ENCODE data around the gene PRND. TPM values are rescaled to one million over a fixed set of nuclear protein-coding genes. Genes with fewer than 3 reads are reported as not detected.
A peak's percentile ranks its signal among the peaks of the same experiment; 100 is the strongest.
"Not testable (repeated sequence)": the region's sequence is repeated elsewhere in the genome, so short reads cannot be mapped to it uniquely, and the experiment has no call there.

Gene PRND
- total RNA-seq, 3 donors from 2014 or later, result not detected

GRCh38 chr20:4717816-4718570 lies 3.7 kb upstream of the PRND start:
- Mint-ChIP-seq H3K27me3 (ENCODE audit: low read depth) (peaks cover 3% of the 10 kb centered on the region), H3K9me3 (no peaks in the 10 kb centered on the region), H3K4me1 (ENCODE audit: low read depth) (peaks cover 9% of the 10 kb centered on the region), H3K36me3 (ENCODE audit: insufficient read depth) (no peaks in the 10 kb centered on the region), H3K4me3 (no peak overlapping the region)
- ATAC-seq (no peak), DNase-seq (no peak)

GRCh38 chr20:4719190-4719589 lies 2.5 kb upstream of the PRND start:
- Mint-ChIP-seq H3K4me1 (ENCODE audit: low read depth) (peaks cover 9% of the 10 kb centered on the region), H3K4me3 (no peak overlapping the region), H3K27me3 (ENCODE audit: low read depth) (no peaks in the 10 kb centered on the region), H3K9me3 (no peaks in the 10 kb centered on the region), H3K36me3 (ENCODE audit: insufficient read depth) (no peaks in the 10 kb centered on the region)
- DNase-seq (no peak), ATAC-seq (no peak)

- no peaks in the 10 kb centered on the region for H3K36me3 Mint-ChIP-seq (ENCODE audit: insufficient read depth)
- ATAC-seq (peak; percentile 82 to 87), DNase-seq (peak; percentile 71)
- peaks cover 9% of the 10 kb centered on the region for H3K4me1 Mint-ChIP-seq (ENCODE audit: low read depth)
- H3K27me3 Mint-ChIP-seq (ENCODE audit: low read depth), result no peaks in the 10 kb centered on the region
- no peaks in the 10 kb centered on the region for H3K9me3 Mint-ChIP-seq
- no peak overlapping the region for H3K4me3 Mint-ChIP-seq
Measured at GRCh38 chr20:4720041-4720976, 1.4 kb upstream of the PRND start.

GRCh38 chr20:4720977-4721349 lies 746 bp upstream of the PRND start:
- DNase-seq (no peak), ATAC-seq (peak in 1 of 2 donors; percentile 34)
- Mint-ChIP-seq H3K4me3 (no peak overlapping the region), H3K4me1 (ENCODE audit: low read depth) (peaks cover 9% of the 10 kb centered on the region), H3K36me3 (ENCODE audit: insufficient read depth) (no peaks in the 10 kb centered on the region), H3K27me3 (ENCODE audit: low read depth) (no peaks in the 10 kb centered on the region), H3K9me3 (no peaks in the 10 kb centered on the region)

- H3K4me1 Mint-ChIP-seq (ENCODE audit: low read depth), result peaks cover 19% of the 10 kb centered on the region
- H3K9me3 Mint-ChIP-seq, result no peaks in the 10 kb centered on the region
- H3K4me3 Mint-ChIP-seq, result no peak overlapping the region
- ATAC-seq (no peak), DNase-seq (no peak)
- no peaks in the 10 kb centered on the region for H3K36me3 Mint-ChIP-seq (ENCODE audit: insufficient read depth)
- no peaks in the 10 kb centered on the region for H3K27me3 Mint-ChIP-seq (ENCODE audit: low read depth)
Measured at GRCh38 chr20:4722571-4722970, 862 bp downstream of the PRND start.

GRCh38 chr20:4722993-4723392 lies 1.3 kb downstream of the PRND start:
- H3K4me1 Mint-ChIP-seq (ENCODE audit: low read depth), result peaks cover 19% of the 10 kb centered on the region
- DNase-seq (no peak), ATAC-seq (no peak)
- no peaks in the 10 kb centered on the region for H3K27me3 Mint-ChIP-seq (ENCODE audit: low read depth)
- H3K36me3 Mint-ChIP-seq (ENCODE audit: insufficient read depth), result no peaks in the 10 kb centered on the region
- no peak overlapping the region for H3K4me3 Mint-ChIP-seq
- H3K9me3 Mint-ChIP-seq, result no peaks in the 10 kb centered on the region

GRCh38 chr20:4723553-4723952 lies 1.8 kb downstream of the PRND start:
- not testable (repeated sequence) for H3K36me3 Mint-ChIP-seq (ENCODE audit: insufficient read depth); H3K4me3 Mint-ChIP-seq

GRCh38 chr20:4724459-4725262 lies 3.0 kb downstream of the PRND start:
- H3K27me3 Mint-ChIP-seq (ENCODE audit: low read depth), result no peaks in the 10 kb centered on the region
- peaks cover 19% of the 10 kb centered on the region for H3K4me1 Mint-ChIP-seq (ENCODE audit: low read depth)
- no peak overlapping the region for H3K4me3 Mint-ChIP-seq
- DNase-seq (no peak), ATAC-seq (no peak)
- no peaks in the 10 kb centered on the region for H3K36me3 Mint-ChIP-seq (ENCODE audit: insufficient read depth)
- no peaks in the 10 kb centered on the region for H3K9me3 Mint-ChIP-seq

More at GRCh38 chr20:4723553-4723952, 1.8 kb downstream of the PRND start:
- not testable (repeated sequence) for DNase-seq; ATAC-seq; H3K9me3 Mint-ChIP-seq; H3K27me3 Mint-ChIP-seq (ENCODE audit: low read depth)
- H3K4me1 Mint-ChIP-seq (ENCODE audit: low read depth), result peaks cover 19% of the 10 kb centered on the region

- Mint-ChIP-seq H3K9me3 (no peaks in the 10 kb centered on the region), H3K4me3 (no peak overlapping the region), H3K27me3 (ENCODE audit: low read depth) (no peaks in the 10 kb centered on the region), H3K4me1 (ENCODE audit: low read depth) (peaks cover 19% of the 10 kb centered on the region), H3K36me3 (ENCODE audit: insufficient read depth) (no peaks in the 10 kb centered on the region)
- DNase-seq (no peak), ATAC-seq (no peak)
Measured at GRCh38 chr20:4725263-4725550, 3.5 kb downstream of the PRND start.

- H3K36me3 Mint-ChIP-seq (ENCODE audit: insufficient read depth), result no peaks in the 10 kb centered on the region
- peaks cover 9% of the 10 kb centered on the region for H3K4me1 Mint-ChIP-seq (ENCODE audit: low read depth)
- peaks cover 3% of the 10 kb centered on the region for H3K27me3 Mint-ChIP-seq (ENCODE audit: low read depth)
- ATAC-seq (peak; percentile 77 to 79), DNase-seq (no peak)
- H3K4me3 Mint-ChIP-seq, result peak overlapping the region; percentile 63
- no peaks in the 10 kb centered on the region for H3K9me3 Mint-ChIP-seq
Measured at GRCh38 chr20:4726710-4727397, 5.1 kb downstream of the PRND start.

GRCh38 chr20:4728120-4728760 lies 6.5 kb downstream of the PRND start:
- no peak overlapping the region for H3K4me3 Mint-ChIP-seq
- H3K27me3 Mint-ChIP-seq (ENCODE audit: low read depth), result peaks cover 14% of the 10 kb centered on the region
- peaks cover 9% of the 10 kb centered on the region for H3K4me1 Mint-ChIP-seq (ENCODE audit: low read depth)
- no peaks in the 10 kb centered on the region for H3K9me3 Mint-ChIP-seq
- DNase-seq, result no peak
- ATAC-seq, result no peak
- H3K36me3 Mint-ChIP-seq (ENCODE audit: insufficient read depth), result no peaks in the 10 kb centered on the region

GRCh38 chr20:4729265-4729664 lies 7.6 kb downstream of the PRND start:
- no peaks in the 10 kb centered on the region for H3K36me3 Mint-ChIP-seq (ENCODE audit: insufficient read depth)
- H3K27me3 Mint-ChIP-seq (ENCODE audit: low read depth), result peaks cover 19% of the 10 kb centered on the region
- DNase-seq, result no peak
- no peaks in the 10 kb centered on the region for H3K9me3 Mint-ChIP-seq
- no peak overlapping the region for H3K4me3 Mint-ChIP-seq
- peaks cover 9% of the 10 kb centered on the region for H3K4me1 Mint-ChIP-seq (ENCODE audit: low read depth)
- peak; percentile 35 to 47 for ATAC-seq

- Mint-ChIP-seq H3K9me3 (no peaks in the 10 kb centered on the region), H3K4me1 (ENCODE audit: low read depth) (peaks cover 9% of the 10 kb centered on the region), H3K36me3 (ENCODE audit: insufficient read depth) (no peaks in the 10 kb centered on the region), H3K27me3 (ENCODE audit: low read depth) (peaks cover 25% of the 10 kb centered on the region), H3K4me3 (no peak overlapping the region)
- DNase-seq (no peak), ATAC-seq (no peak)
Measured at GRCh38 chr20:4730780-4731179, 9.1 kb downstream of the PRND start.
